Stimulated activated memory B cell treated with anti-CD40 and anti-IgM and Interleukin-4, amounts not matched to agents 10 μg/mL and 1 μg/mL and 100 μg/mL, for 72 hours (primary cell): ENCODE results near the gene GP2.
"Not testable (repeated sequence)": the region's sequence is repeated elsewhere in the genome, so short reads cannot be mapped to it uniquely, and the experiment has no call there.

ENCODE experiments used
- ATAC-seq: fragments of 150-1000 bp; cut with Tn5 transposase; 2 replicates; pipeline ENCODE4 v1.10.0; 2021
- H3K27ac Mint-ChIP-seq: one replicate; pipeline ENCODE4 v1.8.0; 2022; ENCODE audit warnings: mild to moderate bottlenecking, mixed read lengths
- H3K27me3 Mint-ChIP-seq: one replicate; pipeline ENCODE4 v1.8.0; 2022; ENCODE audit warnings: mixed read lengths
- H3K36me3 Mint-ChIP-seq: one replicate; pipeline ENCODE4 v1.8.0; 2022; ENCODE audit warnings: mixed read lengths
- H3K4me1 Mint-ChIP-seq: one replicate; pipeline ENCODE4 v1.8.0; 2022; ENCODE audit warnings: mixed read lengths
- H3K4me3 Mint-ChIP-seq: one replicate; pipeline ENCODE4 v1.8.0; 2022; ENCODE audit warnings: mild to moderate bottlenecking, moderate library complexity, mixed read lengths
- H3K9me3 Mint-ChIP-seq: one replicate; pipeline ENCODE4 v1.8.0; 2022; ENCODE audit warnings: mixed read lengths

Gene GP2

DNA sequence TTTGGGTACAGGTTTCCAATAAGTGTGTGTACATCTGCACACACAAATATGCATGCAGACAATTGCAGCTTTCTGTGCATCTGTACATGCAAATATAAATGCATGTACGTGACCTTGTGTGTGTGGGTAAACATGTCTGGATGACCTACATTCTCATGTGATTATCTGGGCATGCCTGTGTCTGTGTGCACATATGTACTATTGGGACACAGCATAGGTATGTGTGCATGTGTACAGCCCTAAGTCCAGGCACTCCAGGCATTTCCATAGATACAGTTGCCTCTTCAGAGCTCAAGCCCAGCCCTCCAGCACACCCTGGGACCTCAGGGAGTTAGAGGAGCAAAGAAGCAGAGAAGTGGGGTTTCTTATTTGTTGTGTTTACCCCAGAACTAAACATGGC, 7.1 kb upstream of the GP2 start:
- ATAC-seq = no peak
- Mint-ChIP-seq H3K4me3 (no peak overlapping the region), H3K36me3 (no peaks in the 10 kb centered on the region), H3K27ac (no peak overlapping the region), H3K4me1 (no peaks in the 10 kb centered on the region), H3K9me3 (peaks cover 2% of the 10 kb centered on the region), H3K27me3 (no peaks in the 10 kb centered on the region)

DNA sequence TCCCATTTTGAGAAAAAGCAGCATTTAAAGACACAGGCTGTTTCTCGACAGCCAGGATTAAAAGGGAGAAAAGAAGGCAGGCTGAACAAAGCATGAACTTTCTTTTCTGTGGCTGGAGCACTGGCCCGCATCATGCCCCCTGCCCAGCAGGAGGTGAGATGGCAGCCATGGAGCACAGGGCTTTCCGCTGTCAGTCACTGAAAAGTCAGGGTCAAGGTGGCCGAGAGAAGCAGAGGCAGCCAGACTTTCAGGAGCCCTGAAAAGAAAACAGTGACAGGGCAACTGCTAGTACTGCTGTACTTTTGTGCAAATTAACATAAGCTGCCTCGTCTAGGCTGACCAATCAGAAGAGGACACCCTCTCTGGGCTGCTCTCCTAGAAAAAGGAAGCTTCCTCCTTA, 5.8 kb upstream of the GP2 start:
- no peak overlapping the region for H3K4me3 Mint-ChIP-seq
- H3K36me3 Mint-ChIP-seq = no peaks in the 10 kb centered on the region
- H3K27ac Mint-ChIP-seq = no peak overlapping the region
- no peaks in the 10 kb centered on the region for H3K27me3 Mint-ChIP-seq
- no peak for ATAC-seq
- H3K4me1 Mint-ChIP-seq = no peaks in the 10 kb centered on the region
- peaks cover 5% of the 10 kb centered on the region for H3K9me3 Mint-ChIP-seq

GRCh38 chr16:20332411-20332810, 5.1 kb upstream of the GP2 start:
- Mint-ChIP-seq H3K36me3 (no peaks in the 10 kb centered on the region), H3K27ac (no peak overlapping the region)

GRCh38 chr16:20331635-20332034, 4.3 kb upstream of the GP2 start:
- ATAC-seq = no peak
- no peaks in the 10 kb centered on the region for H3K27me3 Mint-ChIP-seq

More at GRCh38 chr16:20332411-20332810, 5.1 kb upstream of the GP2 start:
- no peak overlapping the region for H3K4me3 Mint-ChIP-seq
- no peaks in the 10 kb centered on the region for H3K4me1 Mint-ChIP-seq
- H3K9me3 Mint-ChIP-seq = peaks cover 5% of the 10 kb centered on the region
- ATAC-seq = no peak
- H3K27me3 Mint-ChIP-seq = no peaks in the 10 kb centered on the region

GRCh38 chr16:20329392-20330138, 2.3 kb upstream of the GP2 start:
- Mint-ChIP-seq H3K27me3 (no peaks in the 10 kb centered on the region), H3K36me3 (no peaks in the 10 kb centered on the region), H3K9me3 (peaks cover 5% of the 10 kb centered on the region), H3K4me1 (no peaks in the 10 kb centered on the region), H3K27ac (no peak overlapping the region), H3K4me3 (no peak overlapping the region)
- no peak for ATAC-seq

More at GRCh38 chr16:20331635-20332034, 4.3 kb upstream of the GP2 start:
- Mint-ChIP-seq H3K27ac (no peak overlapping the region), H3K9me3 (peaks cover 5% of the 10 kb centered on the region), H3K4me3 (no peak overlapping the region), H3K4me1 (no peaks in the 10 kb centered on the region), H3K36me3 (no peaks in the 10 kb centered on the region)

DNA sequence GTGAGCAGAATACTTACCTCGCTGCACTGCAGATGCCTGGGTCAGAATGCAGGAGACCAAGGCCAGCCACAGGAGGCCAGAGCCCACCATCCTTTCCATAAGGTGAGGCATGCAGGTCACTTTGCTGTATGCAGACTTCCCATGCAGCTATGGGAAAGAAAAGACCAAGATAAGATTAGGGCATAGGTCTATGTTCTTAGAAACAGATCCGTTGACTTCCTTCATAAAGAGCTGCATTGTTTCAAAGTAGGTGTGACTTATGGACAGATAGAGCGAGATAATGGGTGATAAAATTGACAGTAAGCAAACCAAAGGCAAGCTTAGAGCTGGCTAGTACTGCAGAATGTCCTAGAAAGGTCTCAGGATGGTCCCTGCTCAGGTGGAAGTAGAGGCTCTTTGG, 992 bp downstream of the GP2 start:
- H3K27ac Mint-ChIP-seq = no peak overlapping the region
- H3K36me3 Mint-ChIP-seq = no peaks in the 10 kb centered on the region
- no peak for ATAC-seq
- H3K4me3 Mint-ChIP-seq = no peak overlapping the region
- peaks cover 17% of the 10 kb centered on the region for H3K27me3 Mint-ChIP-seq
- no peaks in the 10 kb centered on the region for H3K4me1 Mint-ChIP-seq
- peaks cover 5% of the 10 kb centered on the region for H3K9me3 Mint-ChIP-seq

- no peaks in the 10 kb centered on the region for H3K4me1 Mint-ChIP-seq
- no peaks in the 10 kb centered on the region for H3K36me3 Mint-ChIP-seq
- H3K4me3 Mint-ChIP-seq = no peak overlapping the region
- peaks cover 17% of the 10 kb centered on the region for H3K27me3 Mint-ChIP-seq
- peaks cover 5% of the 10 kb centered on the region for H3K9me3 Mint-ChIP-seq
- ATAC-seq = no peak
- no peak overlapping the region for H3K27ac Mint-ChIP-seq
Observed at GRCh38 chr16:20325005-20325404, 2.3 kb downstream of the GP2 start.

DNA sequence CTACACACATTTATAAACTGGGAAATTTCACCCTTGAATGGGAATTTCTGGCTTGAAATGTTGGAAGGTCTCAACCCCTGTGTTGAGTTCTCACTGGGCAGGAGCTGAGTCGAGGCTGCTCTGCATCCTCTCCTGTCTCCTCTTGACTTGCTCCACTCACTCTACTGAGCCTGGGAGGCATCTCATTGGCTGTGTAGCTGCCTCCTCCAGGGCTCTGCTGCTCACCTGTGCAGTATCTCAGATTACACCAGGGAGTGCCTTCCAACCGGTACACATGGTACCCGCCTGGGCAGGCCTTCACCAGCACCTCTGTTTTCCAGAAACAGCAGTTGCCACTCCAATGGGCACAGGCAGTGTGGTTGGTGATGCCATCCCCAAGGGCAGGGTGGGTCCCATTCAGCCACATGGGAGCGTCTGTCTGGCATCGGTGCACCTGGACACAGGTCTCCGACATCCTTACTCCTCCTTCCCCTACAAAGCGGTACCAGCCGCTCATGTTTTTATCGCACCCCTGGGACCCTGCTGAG, 3.7 kb downstream of the GP2 start:
- H3K4me1 Mint-ChIP-seq = no peaks in the 10 kb centered on the region
- H3K27me3 Mint-ChIP-seq = peaks cover 17% of the 10 kb centered on the region
- H3K27ac Mint-ChIP-seq = no peak overlapping the region
- no peaks in the 10 kb centered on the region for H3K9me3 Mint-ChIP-seq
- no peak overlapping the region for H3K4me3 Mint-ChIP-seq
- H3K36me3 Mint-ChIP-seq = no peaks in the 10 kb centered on the region
- no peak for ATAC-seq

DNA sequence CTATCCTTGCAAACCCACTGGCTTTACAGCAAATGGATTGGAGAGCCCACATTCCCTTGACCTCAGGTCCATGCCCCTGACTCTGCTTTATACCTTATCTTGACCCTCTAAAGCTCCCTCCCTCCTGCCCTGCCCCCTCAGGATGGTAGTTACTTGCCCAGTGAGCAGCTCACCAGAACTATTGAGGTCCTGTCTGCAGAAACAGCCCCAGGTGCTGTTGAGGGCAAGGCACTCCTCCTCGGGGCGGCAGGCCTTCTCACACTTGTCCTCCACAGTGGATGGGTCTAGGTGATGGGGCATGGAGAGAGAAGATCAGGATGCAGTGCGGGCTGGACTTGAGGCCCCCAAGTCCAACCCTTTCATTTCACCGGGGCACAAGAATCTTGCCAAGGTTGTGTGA, 4.6 kb downstream of the GP2 start:
- ATAC-seq = no peak

GRCh38 chr16:20321671-20322070, 5.6 kb downstream of the GP2 start:
- Mint-ChIP-seq H3K27ac (no peak overlapping the region), H3K36me3 (no peaks in the 10 kb centered on the region), H3K9me3 (no peaks in the 10 kb centered on the region), H3K27me3 (peaks cover 22% of the 10 kb centered on the region), H3K4me1 (no peaks in the 10 kb centered on the region), H3K4me3 (no peak overlapping the region)
- ATAC-seq = no peak

More for the DNA sequence above, 4.6 kb downstream of the GP2 start:
- Mint-ChIP-seq H3K4me3 (no peak overlapping the region), H3K4me1 (no peaks in the 10 kb centered on the region), H3K27me3 (peaks cover 17% of the 10 kb centered on the region), H3K27ac (no peak overlapping the region), H3K9me3 (no peaks in the 10 kb centered on the region), H3K36me3 (no peaks in the 10 kb centered on the region)

DNA sequence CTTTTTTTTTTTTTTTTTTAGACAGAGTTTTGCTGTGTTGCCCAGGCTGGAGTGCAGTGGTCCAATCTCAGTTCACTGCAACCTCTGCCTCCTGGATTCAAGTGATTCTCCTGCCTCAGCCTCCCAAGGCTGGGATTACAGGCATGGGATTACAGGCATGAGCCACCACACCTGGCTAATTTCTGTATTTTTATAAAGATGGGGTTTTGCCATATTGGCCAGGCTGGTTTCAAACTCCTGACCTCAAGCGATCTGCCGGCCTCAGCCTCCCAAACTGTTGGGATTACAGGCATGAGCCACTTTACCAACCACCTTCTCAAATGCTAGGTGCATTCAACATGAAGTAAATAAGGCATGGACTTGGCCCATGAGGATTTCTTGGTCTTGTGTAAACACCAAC, 6.3 kb downstream of the GP2 start:
- H3K27me3 Mint-ChIP-seq = peaks cover 26% of the 10 kb centered on the region
- not testable (repeated sequence) for H3K9me3 Mint-ChIP-seq

DNA sequence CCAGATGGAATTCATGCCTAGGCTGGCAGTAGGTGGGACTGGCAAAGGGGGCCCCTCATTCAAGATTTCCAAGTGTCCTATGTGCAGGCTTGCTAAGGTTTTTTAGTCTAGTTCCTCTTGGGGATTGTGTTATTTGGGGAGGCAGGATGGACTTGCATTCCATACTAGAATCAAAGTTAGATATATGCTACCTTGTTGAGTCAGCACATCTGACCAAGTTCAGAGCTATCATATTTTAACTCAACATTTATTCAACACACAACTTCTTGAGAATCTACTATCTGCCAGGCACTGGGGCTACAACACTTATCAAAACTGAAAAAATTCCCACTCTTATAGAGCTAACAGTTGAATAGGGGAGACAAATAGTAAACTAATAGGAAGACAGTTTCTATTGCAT, 6.7 kb downstream of the GP2 start:
- Mint-ChIP-seq H3K4me1 (no peaks in the 10 kb centered on the region), H3K27ac (no peak overlapping the region), H3K36me3 (no peaks in the 10 kb centered on the region), H3K4me3 (no peak overlapping the region), H3K9me3 (no peaks in the 10 kb centered on the region), H3K27me3 (peaks cover 26% of the 10 kb centered on the region)
- ATAC-seq = no peak

More for the DNA sequence above, 6.3 kb downstream of the GP2 start:
- not testable (repeated sequence) for H3K27ac Mint-ChIP-seq, H3K36me3 Mint-ChIP-seq, ATAC-seq, H3K4me1 Mint-ChIP-seq, H3K4me3 Mint-ChIP-seq

DNA sequence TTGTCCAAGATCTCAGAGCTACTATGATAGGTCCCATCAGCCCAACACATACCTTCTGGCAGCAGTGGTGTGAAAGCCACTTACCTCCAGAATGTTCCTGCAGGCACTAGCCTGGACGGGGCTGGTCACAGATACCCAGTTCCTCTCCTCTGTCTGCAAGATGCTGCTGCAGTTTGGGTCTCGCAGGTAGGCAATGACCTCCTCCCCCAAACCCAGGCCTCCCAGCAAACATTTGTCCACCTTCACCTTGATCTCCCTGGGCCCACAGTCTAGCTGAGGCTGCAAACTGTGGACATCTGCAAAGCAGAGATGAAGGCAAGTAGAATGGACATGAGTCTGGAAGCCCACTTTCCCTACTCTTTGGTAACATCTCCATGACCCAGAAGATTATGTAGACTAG, 7.1 kb downstream of the GP2 start:
- ATAC-seq = no peak
- Mint-ChIP-seq H3K4me1 (no peaks in the 10 kb centered on the region), H3K9me3 (no peaks in the 10 kb centered on the region), H3K27me3 (peaks cover 26% of the 10 kb centered on the region), H3K36me3 (no peaks in the 10 kb centered on the region), H3K27ac (no peak overlapping the region), H3K4me3 (no peak overlapping the region)

DNA sequence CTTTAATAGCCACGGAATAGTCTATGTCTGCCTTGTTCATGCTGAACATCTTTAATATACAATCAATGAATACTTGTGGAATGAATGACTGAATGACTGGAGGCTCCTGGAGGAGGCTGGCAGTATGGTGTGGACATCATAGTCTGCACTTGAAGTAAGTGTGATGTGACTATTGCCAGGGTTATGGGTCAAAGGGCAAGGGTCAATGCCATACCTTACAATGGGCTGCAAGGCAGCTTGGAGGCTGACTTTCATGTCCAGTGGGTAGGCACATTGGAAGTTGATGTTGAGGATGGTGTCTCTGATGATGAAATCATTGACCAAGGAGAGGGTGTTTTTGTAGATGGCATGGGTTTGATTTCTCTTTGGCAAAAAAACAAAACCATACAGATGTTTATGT, 7.9 kb downstream of the GP2 start:
- peaks cover 26% of the 10 kb centered on the region for H3K27me3 Mint-ChIP-seq
- no peak overlapping the region for H3K4me3 Mint-ChIP-seq
- H3K27ac Mint-ChIP-seq = no peak overlapping the region
- ATAC-seq = no peak
- no peaks in the 10 kb centered on the region for H3K36me3 Mint-ChIP-seq
- H3K9me3 Mint-ChIP-seq = no peaks in the 10 kb centered on the region
- no peaks in the 10 kb centered on the region for H3K4me1 Mint-ChIP-seq

DNA sequence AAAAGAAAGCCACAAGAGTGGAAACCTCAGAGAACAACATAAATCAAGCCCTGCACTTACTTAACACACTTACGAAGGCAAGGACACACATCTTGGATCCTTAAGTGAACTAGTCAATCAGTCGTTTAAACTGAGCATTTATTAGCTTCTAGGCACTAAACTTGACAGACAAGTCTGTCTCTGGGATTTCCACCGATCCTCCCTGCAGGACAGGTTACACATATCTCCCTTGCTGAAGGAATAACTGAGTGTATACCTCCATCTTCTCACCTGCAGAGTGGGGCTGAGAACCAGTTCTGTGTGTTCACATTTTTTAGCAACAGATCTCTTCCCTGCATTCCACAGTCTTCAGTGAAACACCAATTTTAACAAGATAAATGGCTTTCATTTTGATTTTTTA, 8.9 kb downstream of the GP2 start:
- H3K27me3 Mint-ChIP-seq = peaks cover 20% of the 10 kb centered on the region
- no peaks in the 10 kb centered on the region for H3K4me1 Mint-ChIP-seq
- no peak overlapping the region for H3K4me3 Mint-ChIP-seq
- no peak overlapping the region for H3K27ac Mint-ChIP-seq
- no peaks in the 10 kb centered on the region for H3K36me3 Mint-ChIP-seq
- ATAC-seq = no peak
- no peaks in the 10 kb centered on the region for H3K9me3 Mint-ChIP-seq

DNA sequence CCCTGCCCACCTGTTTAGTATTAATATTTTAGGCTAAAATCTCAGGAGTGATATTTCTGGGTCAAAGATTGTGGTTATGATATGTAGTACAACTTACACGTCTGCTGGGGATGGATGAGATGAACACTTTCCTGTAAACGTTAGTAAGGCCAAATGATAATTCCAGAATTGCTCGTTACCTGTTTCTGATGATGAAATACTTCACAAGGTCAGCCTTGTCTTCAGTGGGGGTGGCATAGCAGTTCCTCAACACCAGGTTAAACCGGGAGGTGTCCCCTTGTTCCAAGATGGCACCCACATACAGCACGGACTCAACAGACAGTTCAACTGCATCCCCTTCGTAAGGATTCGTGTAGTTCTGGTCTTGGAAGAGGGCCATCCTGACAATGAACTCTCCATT, 9.3 kb downstream of the GP2 start:
- Mint-ChIP-seq H3K4me3 (no peak overlapping the region), H3K4me1 (no peaks in the 10 kb centered on the region), H3K27ac (no peak overlapping the region), H3K36me3 (no peaks in the 10 kb centered on the region), H3K9me3 (peaks cover 2% of the 10 kb centered on the region), H3K27me3 (peaks cover 17% of the 10 kb centered on the region)
- ATAC-seq = no peak
